ENCODE results near the gene TMEM107. TPM values are rescaled to one million over a fixed set of nuclear protein-coding genes. Genes with fewer than 3 reads are reported as not detected.
A peak's percentile ranks its signal among the peaks of the same experiment; 100 is the strongest.

Gene TMEM107
- total RNA-seq, 2 experiments from 2014 or later = 49.7 to 53.9 TPM

- Mint-ChIP-seq H3K36me3 (ENCODE audit: low read depth) (peaks cover 54% of the 10 kb centered on the region), H3K27ac (no peak overlapping the region), H3K4me3 (no peak overlapping the region), H3K27me3 (no peaks in the 10 kb centered on the region), H3K9me3 (no peaks in the 10 kb centered on the region), H3K4me1 (no peaks in the 10 kb centered on the region)
- CTCF ChIA-PET = no interaction called here
- POLR2A ChIA-PET = interaction anchor here (1.1 to 6.9 kb wide), 4 partner anchors 12 to 104 kb away, joined by 4 to 62 read pairs (median 6); no protein-coding TSS in a partner anchor
- DNase-seq = no peak
Observed at GRCh38 chr17:8142887-8143580, 33.1 kb downstream of the TMEM107 start.

GRCh38 chr17:8142158-8142886 is 33.9 kb downstream of the TMEM107 start:
- DNase-seq = no peak
- CTCF ChIA-PET = no interaction called here
- no peak overlapping the region for H3K27ac Mint-ChIP-seq
- H3K4me1 Mint-ChIP-seq = no peaks in the 10 kb centered on the region
- no peaks in the 10 kb centered on the region for H3K27me3 Mint-ChIP-seq
- peaks cover 48% of the 10 kb centered on the region for H3K36me3 Mint-ChIP-seq (ENCODE audit: low read depth)
- no peaks in the 10 kb centered on the region for H3K9me3 Mint-ChIP-seq
- H3K4me3 Mint-ChIP-seq = no peak overlapping the region
- POLR2A ChIA-PET = interaction anchor here (5.5 to 9.7 kb wide), 3 partner anchors 7 to 32 kb away, joined by 37 to 100 read pairs (median 62); no protein-coding TSS in a partner anchor

GRCh38 chr17:8141741-8142140 is 34.4 kb downstream of the TMEM107 start:
- Mint-ChIP-seq H3K9me3 (no peaks in the 10 kb centered on the region), H3K27ac (no peak overlapping the region), H3K36me3 (ENCODE audit: low read depth) (peaks cover 42% of the 10 kb centered on the region), H3K4me3 (no peak overlapping the region), H3K4me1 (peaks cover 1% of the 10 kb centered on the region), H3K27me3 (peaks cover 1% of the 10 kb centered on the region)
- no peak for DNase-seq
- POLR2A ChIA-PET = interaction anchor here (0.6 to 9.7 kb wide), 5 partner anchors 8 to 35 kb away, joined by 3 to 100 read pairs (median 37); partner anchors contain the start of gene TMEM107
- CTCF ChIA-PET = interaction anchor here (4.5 kb wide), 1 partner anchor 15 kb away, joined by 24 read pairs; no protein-coding TSS in a partner anchor

- H3K27me3 Mint-ChIP-seq = peaks cover 3% of the 10 kb centered on the region
- peaks cover 3% of the 10 kb centered on the region for H3K4me1 Mint-ChIP-seq
- H3K27ac Mint-ChIP-seq = no peak overlapping the region
- H3K36me3 Mint-ChIP-seq (ENCODE audit: low read depth) = peaks cover 35% of the 10 kb centered on the region
- no peak overlapping the region for H3K4me3 Mint-ChIP-seq
- H3K9me3 Mint-ChIP-seq = no peaks in the 10 kb centered on the region
- no peak for DNase-seq
- ChIA-PET CTCF (interaction anchor here (0.7 to 5.6 kb wide), 5 partner anchors 15 to 80 kb away, joined by 3 to 66 read pairs (median 4); partner anchors contain the start of gene ALOXE3), POLR2A (interaction anchor here (0.7 to 9.7 kb wide), 12 partner anchors 8 to 657 kb away, joined by 3 to 100 read pairs (median 4); partner anchors contain the start of genes CTC1, PER1, POLR2A and TMEM107)
Observed at GRCh38 chr17:8141045-8141444, 35.1 kb downstream of the TMEM107 start.

- no peaks in the 10 kb centered on the region for H3K9me3 Mint-ChIP-seq
- H3K27ac Mint-ChIP-seq = no peak overlapping the region
- ChIA-PET CTCF (interaction anchor here (0.7 to 5.6 kb wide), 7 partner anchors 10 to 79 kb away, joined by 3 to 66 read pairs (median 22); partner anchors contain the start of gene ALOXE3), POLR2A (interaction anchor here (0.7 to 9.7 kb wide), 16 partner anchors 9 to 656 kb away, joined by 3 to 100 read pairs (median 4); partner anchors contain the start of genes AURKB, CTC1, PER1 and POLR2A)
- H3K36me3 Mint-ChIP-seq (ENCODE audit: low read depth) = peaks cover 30% of the 10 kb centered on the region
- H3K4me3 Mint-ChIP-seq = no peak overlapping the region
- H3K27me3 Mint-ChIP-seq = peaks cover 3% of the 10 kb centered on the region
- no peak for DNase-seq
- peaks cover 3% of the 10 kb centered on the region for H3K4me1 Mint-ChIP-seq
Observed at GRCh38 chr17:8140065-8141029, 35.8 kb downstream of the TMEM107 start.

- peak; percentile 97 for DNase-seq
- ChIA-PET POLR2A (interaction anchor here (1.0 to 9.7 kb wide), 21 partner anchors 11 to 156 kb away, joined by 3 to 100 read pairs (median 10); partner anchors contain the start of genes ALOXE3, AURKB, BORCS6 and CTC1), CTCF (interaction anchor here (0.5 to 5.6 kb wide), 24 partner anchors 9 to 244 kb away, joined by 3 to 66 read pairs (median 5); partner anchors contain the start of genes ALOXE3, BORCS6, CTC1 and HES7)
- Mint-ChIP-seq H3K27ac (no peak overlapping the region), H3K36me3 (ENCODE audit: low read depth) (peaks cover 22% of the 10 kb centered on the region), H3K9me3 (no peaks in the 10 kb centered on the region), H3K4me1 (peaks cover 3% of the 10 kb centered on the region), H3K27me3 (peaks cover 3% of the 10 kb centered on the region), H3K4me3 (no peak overlapping the region)
Observed at GRCh38 chr17:8138672-8139371, 37.4 kb downstream of the TMEM107 start.

GRCh38 chr17:8138374-8138671 is 37.9 kb downstream of the TMEM107 start:
- POLR2A ChIA-PET = interaction anchor here (0.6 to 9.7 kb wide), 19 partner anchors 11 to 429 kb away, joined by 3 to 100 read pairs (median 12); partner anchors contain the start of genes ALOXE3, AURKB, BORCS6 and CTC1
- CTCF ChIA-PET = interaction anchor here (0.5 to 5.6 kb wide), 23 partner anchors 9 to 244 kb away, joined by 3 to 66 read pairs (median 5); partner anchors contain the start of genes ALOXE3, BORCS6, HES7 and RPL26
- H3K4me1 Mint-ChIP-seq = peaks cover 3% of the 10 kb centered on the region
- no peak for DNase-seq
- H3K4me3 Mint-ChIP-seq = no peak overlapping the region
- peaks cover 19% of the 10 kb centered on the region for H3K36me3 Mint-ChIP-seq (ENCODE audit: low read depth)
- H3K27me3 Mint-ChIP-seq = peaks cover 3% of the 10 kb centered on the region
- no peaks in the 10 kb centered on the region for H3K9me3 Mint-ChIP-seq
- H3K27ac Mint-ChIP-seq = no peak overlapping the region

- Mint-ChIP-seq H3K27ac (no peak overlapping the region), H3K36me3 (ENCODE audit: low read depth) (peaks cover 19% of the 10 kb centered on the region), H3K9me3 (no peaks in the 10 kb centered on the region), H3K4me3 (no peak overlapping the region), H3K4me1 (peaks cover 3% of the 10 kb centered on the region), H3K27me3 (peaks cover 3% of the 10 kb centered on the region)
- POLR2A ChIA-PET = interaction anchor here (0.6 to 9.7 kb wide), 16 partner anchors 11 to 429 kb away, joined by 3 to 100 read pairs (median 13); partner anchors contain the start of genes ALOXE3, AURKB, BORCS6 and HES7
- CTCF ChIA-PET = interaction anchor here (0.6 to 5.6 kb wide), 21 partner anchors 8 to 225 kb away, joined by 3 to 66 read pairs (median 6); partner anchors contain the start of genes ALOXE3, BORCS6, HES7 and VAMP2
- DNase-seq = no peak
Observed at GRCh38 chr17:8137645-8138373, 38.4 kb downstream of the TMEM107 start.

- Mint-ChIP-seq H3K36me3 (ENCODE audit: low read depth) (no peaks in the 10 kb centered on the region), H3K4me3 (no peak overlapping the region), H3K9me3 (no peaks in the 10 kb centered on the region), H3K27me3 (peaks cover 19% of the 10 kb centered on the region), H3K27ac (no peak overlapping the region), H3K4me1 (peaks cover 3% of the 10 kb centered on the region)
- ChIA-PET POLR2A (interaction anchor here (2.1 to 9.7 kb wide), 2 partner anchors 29 to 40 kb away, joined by 6 to 100 read pairs; partner anchors contain the start of gene VAMP2), CTCF (interaction anchor here (0.6 to 1.5 kb wide), 3 partner anchors 15 to 65 kb away, joined by 3 to 5 read pairs (median 4); no protein-coding TSS in a partner anchor)
- DNase-seq = no peak
Observed at GRCh38 chr17:8133941-8134340, 42.2 kb downstream of the TMEM107 start.

GRCh38 chr17:8133399-8133798 is 42.8 kb downstream of the TMEM107 start:
- peaks cover 19% of the 10 kb centered on the region for H3K27me3 Mint-ChIP-seq
- DNase-seq = no peak
- ChIA-PET POLR2A (interaction anchor here (0.7 to 9.7 kb wide), 2 partner anchors 14 to 41 kb away, joined by 3 to 100 read pairs; no protein-coding TSS in a partner anchor), CTCF (interaction anchor here (1.9 to 2.4 kb wide), 2 partner anchors 14 to 60 kb away, joined by 5 to 9 read pairs; no protein-coding TSS in a partner anchor)
- H3K4me3 Mint-ChIP-seq = no peak overlapping the region
- H3K36me3 Mint-ChIP-seq (ENCODE audit: low read depth) = no peaks in the 10 kb centered on the region
- H3K9me3 Mint-ChIP-seq = no peaks in the 10 kb centered on the region
- peaks cover 3% of the 10 kb centered on the region for H3K4me1 Mint-ChIP-seq
- H3K27ac Mint-ChIP-seq = no peak overlapping the region

All from activated CD4-positive, alpha-beta memory T cell treated with anti-CD3 and anti-CD28 coated beads, Interleukin-2, amount 10 ng/mL, durations not matched to agents 7 days and 5 days (primary cell).